HEK293 (cell line): ENCODE results near the gene SF3B2.

Experiments
- GLI4 ChIP-seq: fragments of 450-650 bp; formaldehyde crosslinking; IDR thresholded peaks from 2 replicates; pipeline ENCODE4 v1.5.1; 2016; ENCODE audit warnings: missing biosample characterization, missing genetic modification characterization
- GLIS2 ChIP-seq: fragments of 450-650 bp; formaldehyde crosslinking; IDR thresholded peaks from 2 replicates; pipeline ENCODE4 v1.5.1; 2016; ENCODE audit warnings: missing biosample characterization, missing genetic modification characterization
- KLF10 ChIP-seq: fragments of 450-650 bp; IDR thresholded peaks from 2 replicates; pipeline ENCODE4 v1.5.1; 2018; ENCODE audit warnings: missing biosample characterization, mild to moderate bottlenecking, missing genetic modification characterization
- PRDM10 ChIP-seq: fragments of 450-650 bp; formaldehyde crosslinking; IDR thresholded peaks from 2 replicates; pipeline ENCODE4 v1.5.1; 2016; ENCODE audit warnings: missing biosample characterization, missing genetic modification characterization
- REST ChIP-seq: fragments of 450-650 bp; formaldehyde crosslinking; IDR thresholded peaks from 2 replicates; pipeline ENCODE4 v1.5.1; 2016; ENCODE audit warnings: missing biosample characterization, missing genetic modification characterization
- SCRT2 ChIP-seq: fragments of 450-650 bp; formaldehyde crosslinking; IDR thresholded peaks from 2 replicates; pipeline ENCODE4 v1.5.1; 2016; ENCODE audit warnings: missing biosample characterization, missing genetic modification characterization
- SP7 ChIP-seq: fragments of 450-650 bp; formaldehyde crosslinking; IDR thresholded peaks from 2 replicates; pipeline ENCODE4 v1.5.1; 2016; ENCODE audit warnings: missing biosample characterization, missing genetic modification characterization
- TCF7L2 ChIP-seq: IDR thresholded peaks from 2 replicates; pipeline ENCODE4 v1.6.1; 2011; ENCODE audit warnings: low read depth, mild to moderate bottlenecking, inconsistent platforms, low read length, moderate library complexity, borderline replicate concordance
- YY1 ChIP-seq: fragments of 450-650 bp; formaldehyde crosslinking; IDR thresholded peaks from 2 replicates; pipeline ENCODE4 v1.5.1; 2018; ENCODE audit warnings: missing biosample characterization, missing genetic modification characterization
- ZEB2 ChIP-seq: fragments of 450-650 bp; formaldehyde crosslinking; IDR thresholded peaks from 2 replicates; pipeline ENCODE4 v1.5.1; 2016; ENCODE audit warnings: missing biosample characterization, missing genetic modification characterization
- ZNF280C ChIP-seq: fragments of 450-650 bp; formaldehyde crosslinking; IDR thresholded peaks from 2 replicates; pipeline ENCODE4 v1.5.1; 2016; ENCODE audit warnings: missing biosample characterization, missing genetic modification characterization
- ZNF335 ChIP-seq: fragments of 450-650 bp; formaldehyde crosslinking; conservative IDR thresholded peaks from 2 replicates; pipeline ENCODE4 v1.5.1; 2016; ENCODE audit warnings: missing biosample characterization, missing genetic modification characterization
- ZNF596 ChIP-seq: fragments of 450-650 bp; IDR thresholded peaks from 2 replicates; pipeline ENCODE4 v1.5.0; 2018; ENCODE audit warnings: missing biosample characterization, mild to moderate bottlenecking, missing genetic modification characterization, moderate library complexity
- ZNF639 ChIP-seq: fragments of 450-650 bp; formaldehyde crosslinking; IDR thresholded peaks from 2 replicates; pipeline ENCODE4 v1.5.1; 2016; ENCODE audit warnings: missing biosample characterization, missing genetic modification characterization
- ZNF654 ChIP-seq: fragments of 450-650 bp; formaldehyde crosslinking; IDR thresholded peaks from 2 replicates; pipeline ENCODE4 v1.5.1; 2016; ENCODE audit warnings: low read depth, missing biosample characterization, missing genetic modification characterization
- ZXDB ChIP-seq: fragments of 450-650 bp; formaldehyde crosslinking; IDR thresholded peaks from 2 replicates; pipeline ENCODE4 v1.5.1; 2016; ENCODE audit warnings: missing biosample characterization, missing genetic modification characterization
- TF ChIP-seq, protein P1 (sequence below): fragments of 450-650 bp; formaldehyde crosslinking; IDR thresholded peaks from 2 replicates; pipeline ENCODE4 v1.5.0; 2017; ENCODE audit warnings: missing biosample characterization, missing genetic modification characterization, borderline replicate concordance
- TF ChIP-seq, protein P2 (sequence below): fragments of 450-650 bp; formaldehyde crosslinking; IDR thresholded peaks from 2 replicates; pipeline ENCODE4 v1.5.1; 2017; ENCODE audit warnings: missing biosample characterization, mild to moderate bottlenecking, missing genetic modification characterization, moderate library complexity
- TF ChIP-seq, protein P3 (sequence below): fragments of 450-650 bp; formaldehyde crosslinking; conservative IDR thresholded peaks from 2 replicates; pipeline ENCODE4 v1.5.1; 2016; ENCODE audit warnings: low read depth, missing biosample characterization, missing genetic modification characterization

Gene SF3B2

DNA sequence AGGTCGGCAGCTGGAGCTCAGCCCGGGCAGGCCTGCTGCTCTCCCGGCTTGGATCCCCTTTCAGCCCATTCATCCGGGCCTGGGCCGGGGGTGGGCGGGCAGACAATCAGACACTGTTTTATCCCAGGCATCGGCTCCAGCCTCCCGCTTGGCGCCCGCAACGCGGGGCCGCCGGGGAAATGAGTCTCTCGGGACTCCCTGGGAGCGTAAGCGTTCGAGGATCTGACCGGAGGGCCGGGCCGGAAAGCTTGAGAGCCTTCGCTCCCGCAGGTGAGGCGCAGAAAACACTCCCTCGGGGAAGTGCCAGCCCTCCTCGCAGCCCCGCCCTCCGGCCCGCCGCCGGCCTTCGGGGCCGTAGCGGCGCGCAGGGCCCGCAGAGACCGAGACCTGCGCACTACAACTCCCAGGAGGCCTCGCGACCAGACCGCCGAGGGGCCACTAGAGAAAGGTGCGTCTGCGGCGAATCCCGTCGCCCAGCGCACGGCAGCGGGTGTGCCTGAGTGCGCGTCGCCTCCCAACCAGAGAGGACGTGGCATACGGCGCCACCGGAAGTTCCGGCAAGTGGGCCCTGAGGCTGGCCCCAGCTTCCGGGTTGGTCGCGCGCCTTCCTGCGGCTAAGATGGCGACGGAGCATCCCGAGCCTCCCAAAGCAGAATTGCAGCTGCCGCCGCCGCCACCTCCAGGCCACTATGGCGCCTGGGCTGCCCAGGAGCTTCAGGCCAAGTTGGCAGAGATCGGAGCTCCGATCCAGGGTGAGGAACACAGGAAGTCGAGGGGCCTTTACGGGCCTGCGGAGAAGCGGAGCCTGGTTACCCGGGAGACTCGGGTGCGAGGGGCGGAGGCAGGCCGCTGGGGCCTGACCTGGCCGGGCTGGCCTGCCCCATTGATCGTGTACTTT is at the start of gene SF3B2 (continued):
- TF ChIP-seq ZNF639 (no peak; the same call in 1 of the 2 replicates), ZNF654 (tag by site-specific recombination) (no peak), SCRT2 (peak; percentile 46; the same call in 1 of the 2 replicates), YY1 (peak; percentile 88), ZNF280C (tag by site-specific recombination) (no peak), ZNF335 (tag by site-specific recombination) (peak; percentile 96), TCF7L2 (no peak), ZNF596 (tag by site-specific recombination) (no peak), KLF10 (tag by site-specific recombination) (peak; percentile 38; the same call in 1 of the 2 replicates), PRDM10 (tag by site-specific recombination) (peak; percentile 64), GLI4 (tag by site-specific recombination) (no peak; the same call in 1 of the 2 replicates), SP7 (tag by site-specific recombination) (peak; percentile 63), REST (tag by site-specific recombination) (no peak), ZXDB (peak; percentile 81), GLIS2 (tag by site-specific recombination) (peak; percentile 31; the same call in 1 of the 2 replicates), ZEB2 (tag by site-specific recombination) (peak; percentile 90)
- TF ChIP-seq, protein P1, sequence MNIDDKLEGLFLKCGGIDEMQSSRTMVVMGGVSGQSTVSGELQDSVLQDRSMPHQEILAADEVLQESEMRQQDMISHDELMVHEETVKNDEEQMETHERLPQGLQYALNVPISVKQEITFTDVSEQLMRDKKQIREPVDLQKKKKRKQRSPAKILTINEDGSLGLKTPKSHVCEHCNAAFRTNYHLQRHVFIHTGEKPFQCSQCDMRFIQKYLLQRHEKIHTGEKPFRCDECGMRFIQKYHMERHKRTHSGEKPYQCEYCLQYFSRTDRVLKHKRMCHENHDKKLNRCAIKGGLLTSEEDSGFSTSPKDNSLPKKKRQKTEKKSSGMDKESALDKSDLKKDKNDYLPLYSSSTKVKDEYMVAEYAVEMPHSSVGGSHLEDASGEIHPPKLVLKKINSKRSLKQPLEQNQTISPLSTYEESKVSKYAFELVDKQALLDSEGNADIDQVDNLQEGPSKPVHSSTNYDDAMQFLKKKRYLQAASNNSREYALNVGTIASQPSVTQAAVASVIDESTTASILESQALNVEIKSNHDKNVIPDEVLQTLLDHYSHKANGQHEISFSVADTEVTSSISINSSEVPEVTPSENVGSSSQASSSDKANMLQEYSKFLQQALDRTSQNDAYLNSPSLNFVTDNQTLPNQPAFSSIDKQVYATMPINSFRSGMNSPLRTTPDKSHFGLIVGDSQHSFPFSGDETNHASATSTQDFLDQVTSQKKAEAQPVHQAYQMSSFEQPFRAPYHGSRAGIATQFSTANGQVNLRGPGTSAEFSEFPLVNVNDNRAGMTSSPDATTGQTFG (tag by site-specific recombination) = no peak
- TF ChIP-seq, protein P2, sequence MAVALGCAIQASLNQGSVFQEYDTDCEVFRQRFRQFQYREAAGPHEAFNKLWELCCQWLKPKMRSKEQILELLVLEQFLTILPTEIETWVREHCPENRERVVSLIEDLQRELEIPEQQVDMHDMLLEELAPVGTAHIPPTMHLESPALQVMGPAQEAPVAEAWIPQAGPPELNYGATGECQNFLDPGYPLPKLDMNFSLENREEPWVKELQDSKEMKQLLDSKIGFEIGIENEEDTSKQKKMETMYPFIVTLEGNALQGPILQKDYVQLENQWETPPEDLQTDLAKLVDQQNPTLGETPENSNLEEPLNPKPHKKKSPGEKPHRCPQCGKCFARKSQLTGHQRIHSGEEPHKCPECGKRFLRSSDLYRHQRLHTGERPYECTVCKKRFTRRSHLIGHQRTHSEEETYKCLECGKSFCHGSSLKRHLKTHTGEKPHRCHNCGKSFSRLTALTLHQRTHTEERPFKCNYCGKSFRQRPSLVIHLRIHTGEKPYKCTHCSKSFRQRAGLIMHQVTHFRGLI = peak; percentile 70
- TF ChIP-seq, protein P3, sequence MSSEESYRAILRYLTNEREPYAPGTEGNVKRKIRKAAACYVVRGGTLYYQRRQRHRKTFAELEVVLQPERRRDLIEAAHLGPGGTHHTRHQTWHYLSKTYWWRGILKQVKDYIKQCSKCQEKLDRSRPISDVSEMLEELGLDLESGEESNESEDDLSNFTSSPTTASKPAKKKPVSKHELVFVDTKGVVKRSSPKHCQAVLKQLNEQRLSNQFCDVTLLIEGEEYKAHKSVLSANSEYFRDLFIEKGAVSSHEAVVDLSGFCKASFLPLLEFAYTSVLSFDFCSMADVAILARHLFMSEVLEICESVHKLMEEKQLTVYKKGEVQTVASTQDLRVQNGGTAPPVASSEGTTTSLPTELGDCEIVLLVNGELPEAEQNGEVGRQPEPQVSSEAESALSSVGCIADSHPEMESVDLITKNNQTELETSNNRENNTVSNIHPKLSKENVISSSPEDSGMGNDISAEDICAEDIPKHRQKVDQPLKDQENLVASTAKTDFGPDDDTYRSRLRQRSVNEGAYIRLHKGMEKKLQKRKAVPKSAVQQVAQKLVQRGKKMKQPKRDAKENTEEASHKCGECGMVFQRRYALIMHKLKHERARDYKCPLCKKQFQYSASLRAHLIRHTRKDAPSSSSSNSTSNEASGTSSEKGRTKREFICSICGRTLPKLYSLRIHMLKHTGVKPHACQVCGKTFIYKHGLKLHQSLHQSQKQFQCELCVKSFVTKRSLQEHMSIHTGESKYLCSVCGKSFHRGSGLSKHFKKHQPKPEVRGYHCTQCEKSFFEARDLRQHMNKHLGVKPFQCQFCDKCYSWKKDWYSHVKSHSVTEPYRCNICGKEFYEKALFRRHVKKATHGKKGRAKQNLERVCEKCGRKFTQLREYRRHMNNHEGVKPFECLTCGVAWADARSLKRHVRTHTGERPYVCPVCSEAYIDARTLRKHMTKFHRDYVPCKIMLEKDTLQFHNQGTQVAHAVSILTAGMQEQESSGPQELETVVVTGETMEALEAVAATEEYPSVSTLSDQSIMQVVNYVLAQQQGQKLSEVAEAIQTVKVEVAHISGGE (tag by site-specific recombination) = peak; percentile 96
